K562 (cell line): ENCODE results near the gene STUB1.

Source experiments
- ASH1L ChIP-seq: fragments of 450-650 bp; IDR thresholded peaks from 2 replicates; pipeline ENCODE4 v1.6.1; 2018; ENCODE audit warnings: borderline replicate concordance, mild to moderate bottlenecking, low read depth; ENCODE audit not compliant: partially characterized antibody
- CREB1 ChIP-seq, 2 experiments: sonication (generic) in 1 of 2; formaldehyde crosslinking in 1 of 2; IDR thresholded peaks; 2 replicates each; pipeline versions ENCODE4 v1.6.1 to v1.8.0; 2012 to 2022; ENCODE audit warnings: inconsistent platforms in 1 of 2, mild to moderate bottlenecking in 1 of 2, missing genetic modification reagents in 1 of 2, moderate library complexity in 1 of 2
- CTCF ChIP-seq, 3 experiments: IDR thresholded peaks in 2 of 3; conservative IDR thresholded peaks in 1 of 3; 2 replicates each; pipeline ENCODE4 v1.5.1; 2011 to 2012; ENCODE audit warnings: low read length in 3 of 3, mild to moderate bottlenecking in 3 of 3, control low read depth in 2 of 3, improper control_type of control experiment in 1 of 3, inconsistent platforms in 1 of 3, low read depth in 1 of 3, mixed read lengths in 1 of 3, moderate library complexity in 1 of 3; ENCODE audit not compliant: insufficient read depth in 2 of 3
- HDAC2 ChIP-seq: fragments of 450-650 bp; IDR thresholded peaks from 2 replicates; pipeline ENCODE4 v1.6.1; 2016; ENCODE audit warnings: mild to moderate bottlenecking
- RAD21 ChIP-seq, 2 experiments: fragments of 250-450 bp in 1 of 2; fragments of 450-650 bp in 1 of 2; sonication (Bioruptor Pico) in 1 of 2; formaldehyde crosslinking in 1 of 2; IDR thresholded peaks in 1 of 2; conservative IDR thresholded peaks in 1 of 2; 2 replicates each; pipeline versions ENCODE4 v1.4.0 to v1.8.0; 2020 to 2022; ENCODE audit warnings: mild to moderate bottlenecking in 2 of 2, moderate library complexity in 1 of 2

- no peak for TF ChIP-seq ASH1L
- TF ChIP-seq RAD21 (CRISPR knock-in tag; conservative IDR thresholded peaks at IDR 0.05 in 1 of 2, IDR thresholded peaks at IDR 0.05 in 1 of 2) = no peak
- no peak for TF ChIP-seq HDAC2
- no peak for TF ChIP-seq CTCF (IDR thresholded peaks at IDR 0.05 in 2 of 3, conservative IDR thresholded peaks at IDR 0.05 in 1 of 3; ENCODE audit: insufficient read depth in 2 of 3, low read depth in 1 of 3, low read length in 3 of 3)
- no peak for TF ChIP-seq CREB1 (IDR thresholded peaks at IDR 0.05)
- TF ChIP-seq CREB1 (CRISPR knock-in tag; IDR thresholded peaks at IDR 0.05) = no peak
These were observed 43.5 kb downstream of the STUB1 start for GRCh38 chr16:723695-724094.
